Astrocyte (in vitro differentiated cells and primary cell): Measurements from ENCODE around the gene MMP10. TPM values are rescaled to one million over a fixed set of nuclear protein-coding genes. Genes with fewer than 3 reads are reported as not detected.

ENCODE experiments used
- DNase-seq: peaks from one replicate; pipeline ENCODE4 v3.0.0-alpha.2; 2010; ENCODE audit warnings: low read depth
- FAIRE-seq: peaks from 2 replicates; lab custom pipeline; 2011; peaks lifted over from hg19 to GRCh38; lab: Jason Lieb, UNC
- H2AFZ ChIP-seq: 2 replicates; pipeline ENCODE4 v1.6.0; 2012; ENCODE audit warnings: low read depth, low read length, inconsistent platforms
- H3K27ac ChIP-seq: 2 replicates; pipeline ENCODE4 v1.5.1; 2011; ENCODE audit warnings: low read depth, low read length, inconsistent platforms
- H3K27me3 ChIP-seq: 2 replicates; pipeline ENCODE4 v1.6.0; 2011; ENCODE audit warnings: low read length, inconsistent platforms; ENCODE audit not compliant: insufficient read depth
- H3K36me3 ChIP-seq: 2 replicates; pipeline ENCODE4 v1.5.1; 2011; ENCODE audit warnings: low read length, inconsistent platforms; ENCODE audit not compliant: insufficient read depth
- H3K4me1 ChIP-seq: 2 replicates; pipeline ENCODE4 v1.5.1; 2011; ENCODE audit warnings: low read length, inconsistent platforms; ENCODE audit not compliant: insufficient read depth
- H3K4me2 ChIP-seq: 2 replicates; pipeline ENCODE4 v1.6.0; 2012; ENCODE audit warnings: low read length, inconsistent platforms
- H3K4me3 ChIP-seq: 2 replicates; pipeline ENCODE4 v1.5.1; 2011; ENCODE audit warnings: low read depth, mild to moderate bottlenecking, low read length, inconsistent platforms; ENCODE audit not compliant: insufficient read depth
- H3K79me2 ChIP-seq: 2 replicates; pipeline ENCODE4 v1.6.0; 2012; ENCODE audit warnings: mild to moderate bottlenecking, low read length, inconsistent platforms; ENCODE audit not compliant: insufficient read depth
- H3K9ac ChIP-seq: 2 replicates; pipeline ENCODE4 v1.6.0; 2012; ENCODE audit warnings: mild to moderate bottlenecking, low read length, inconsistent platforms
- H3K9me3 ChIP-seq: 2 replicates; pipeline ENCODE4 v1.5.1; 2012; ENCODE audit warnings: low read depth, mild to moderate bottlenecking, low read length, inconsistent platforms; ENCODE audit not compliant: insufficient read depth
- H4K20me1 ChIP-seq: 2 replicates; pipeline ENCODE4 v1.6.0; 2012; ENCODE audit warnings: low read length, inconsistent platforms; ENCODE audit not compliant: insufficient read depth
- H3K27ac Mint-ChIP-seq: one replicate; pipeline ENCODE4 v1.8.0; 2021; ENCODE audit warnings: mild to moderate bottlenecking, mixed read lengths; ENCODE audit not compliant: unreplicated experiment
- H3K27me3 Mint-ChIP-seq: one replicate; pipeline ENCODE4 v1.8.0; 2021; ENCODE audit warnings: low read depth, mixed read lengths; ENCODE audit not compliant: unreplicated experiment
- H3K36me3 Mint-ChIP-seq: one replicate; pipeline ENCODE4 v1.8.0; 2021; ENCODE audit warnings: low read depth, mixed read lengths; ENCODE audit not compliant: unreplicated experiment
- H3K4me1 Mint-ChIP-seq: one replicate; pipeline ENCODE4 v1.8.0; 2021; ENCODE audit warnings: low read depth, mixed read lengths; ENCODE audit not compliant: unreplicated experiment
- H3K4me3 Mint-ChIP-seq: one replicate; pipeline ENCODE4 v1.8.0; 2021; ENCODE audit warnings: mild to moderate bottlenecking, moderate library complexity, mixed read lengths; ENCODE audit not compliant: unreplicated experiment
- H3K9me3 Mint-ChIP-seq: one replicate; pipeline ENCODE4 v1.8.0; 2021; ENCODE audit warnings: mild to moderate bottlenecking, mixed read lengths; ENCODE audit not compliant: unreplicated experiment
- CTCF ChIP-seq: IDR thresholded peaks from 2 replicates; pipeline ENCODE4 v1.5.1; 2011; ENCODE audit warnings: low read depth, mild to moderate bottlenecking, inconsistent platforms, low read length, moderate library complexity; ENCODE audit not compliant: insufficient read depth
- EZH2 ChIP-seq: IDR thresholded peaks from 2 replicates; pipeline ENCODE4 v1.6.1; 2012; ENCODE audit warnings: mild to moderate bottlenecking, low read length, inconsistent platforms; ENCODE audit not compliant: insufficient read depth
- total RNA-seq: library from RNA; stranded (reverse); gene quantifications from 2 replicates; pipeline ENCODE4 v1.2.1, GENCODE V29; 2021

Gene MMP10
- total RNA-seq, 1 donor from 2014 or later, result 1.1 TPM

- Mint-ChIP-seq H3K4me3 (no peak overlapping the region), H3K4me1 (peaks cover 7% of the 10 kb centered on the region), H3K27ac (no peak overlapping the region)
Observed at GRCh38 chr11:102727890-102728289, 52.5 kb downstream of the MMP10 start.

DNA sequence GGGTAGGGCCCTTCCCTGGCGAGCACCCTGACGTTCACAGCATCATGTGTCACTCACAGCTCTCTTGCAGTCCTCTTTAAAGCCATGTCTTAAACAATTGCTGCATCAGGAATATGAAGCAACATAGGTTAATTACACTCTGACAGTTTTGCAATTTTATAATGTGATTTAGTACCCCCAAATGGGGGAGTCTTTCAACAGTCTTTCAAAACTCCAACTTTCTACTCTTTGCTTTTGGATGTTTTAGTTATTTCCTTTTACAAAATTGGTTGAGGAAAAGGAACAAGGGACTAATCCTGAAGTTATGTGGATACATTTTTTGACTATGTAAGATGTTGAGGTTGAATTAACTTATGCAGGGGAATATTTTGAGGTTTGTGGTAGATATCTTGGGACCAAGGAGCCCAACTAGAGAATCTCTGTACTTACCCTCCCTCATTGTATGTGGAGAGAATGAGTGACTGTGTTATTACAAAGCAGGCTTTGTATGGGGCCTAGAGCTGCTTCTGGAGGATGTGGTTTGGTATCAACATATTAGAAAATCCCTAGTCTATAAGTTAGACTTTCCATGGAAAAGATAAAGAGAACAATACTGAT is 55.4 kb downstream of the MMP10 start, which contains the start of gene MMP8:
Gene MMP8, minus strand, starts transcription at position 51 of the 597 bp plus-strand sequence. CDS start 99 bp downstream, outside the sequence.
- no peak within 1 kb of the TSS for H3K9ac ChIP-seq
- H3K27me3 Mint-ChIP-seq, result peaks cover 2% of the 10 kb centered on the region
- peaks cover 7% of the 10 kb centered on the region for H3K4me1 Mint-ChIP-seq
- TF ChIP-seq EZH2 (no peak), CTCF (no peak)
- peak; percentile 82 for DNase-seq
- no peaks in the 10 kb centered on the region for H3K79me2 ChIP-seq
- peak; percentile 45 for FAIRE-seq
- H3K27me3 ChIP-seq, result no peaks in the 10 kb centered on the region
- peaks cover 8% of the 10 kb centered on the region for H3K4me1 ChIP-seq
- H3K9me3 Mint-ChIP-seq, result peaks cover 5% of the 10 kb centered on the region
- no peak within 1 kb of the TSS for H3K27ac ChIP-seq
- H4K20me1 ChIP-seq, result no peaks in the 10 kb centered on the region
- no peak within 1 kb of the TSS for H3K4me3 ChIP-seq
- no peaks in the 10 kb centered on the region for H3K36me3 Mint-ChIP-seq
- H3K27ac Mint-ChIP-seq, result no peak within 1 kb of the TSS
- H3K36me3 ChIP-seq, result no peaks in the 10 kb centered on the region
- no peak within 1 kb of the TSS for H3K4me3 Mint-ChIP-seq
- H3K9me3 ChIP-seq, result no peaks in the 10 kb centered on the region
- H2AFZ ChIP-seq, result no peak within 1 kb of the TSS
- peak within 1 kb of the TSS; percentile 13 for H3K4me2 ChIP-seq

More at GRCh38 chr11:102727890-102728289, 52.5 kb downstream of the MMP10 start:
- DNase-seq (peak; percentile 74), FAIRE-seq (peak; percentile 13)
- H3K79me2 ChIP-seq, result no peaks in the 10 kb centered on the region
- no peaks in the 10 kb centered on the region for H3K27me3 Mint-ChIP-seq
- H3K4me3 ChIP-seq, result no peak overlapping the region
- peaks cover 3% of the 10 kb centered on the region for H3K9me3 Mint-ChIP-seq
- TF ChIP-seq CTCF (no peak), EZH2 (no peak)
- H3K4me2 ChIP-seq, result no peak overlapping the region
- no peaks in the 10 kb centered on the region for H3K27me3 ChIP-seq
- no peaks in the 10 kb centered on the region for H4K20me1 ChIP-seq
- H3K27ac ChIP-seq, result no peak overlapping the region
- no peak overlapping the region for H3K9ac ChIP-seq
- H3K9me3 ChIP-seq, result no peaks in the 10 kb centered on the region
- H3K36me3 Mint-ChIP-seq, result no peaks in the 10 kb centered on the region
- H3K36me3 ChIP-seq, result no peaks in the 10 kb centered on the region
- H2AFZ ChIP-seq, result no peak overlapping the region
- H3K4me1 ChIP-seq, result peaks cover 8% of the 10 kb centered on the region

DNA sequence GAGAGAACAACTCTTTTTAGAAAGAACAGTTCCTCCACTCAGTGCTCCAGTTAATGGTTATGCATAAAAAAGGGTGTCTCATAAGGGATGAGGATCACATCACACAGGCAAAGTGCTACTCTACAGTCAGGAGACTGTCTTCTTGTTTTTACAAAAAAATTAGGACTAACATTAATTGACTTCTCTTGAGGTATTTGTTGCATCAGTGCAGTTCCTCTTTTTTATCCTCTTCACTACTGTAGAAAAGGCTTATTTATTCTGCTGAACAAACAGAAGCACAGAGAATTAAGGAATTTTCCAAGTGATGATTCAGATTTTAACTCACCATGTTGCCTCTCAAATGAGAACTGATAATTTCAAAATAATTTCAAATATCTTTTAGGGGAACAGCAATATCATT is 57.6 kb downstream of the MMP10 start:
- Mint-ChIP-seq H3K36me3 (no peaks in the 10 kb centered on the region), H3K27ac (no peak overlapping the region), H3K4me3 (no peak overlapping the region), H3K9me3 (peaks cover 6% of the 10 kb centered on the region), H3K27me3 (peaks cover 2% of the 10 kb centered on the region), H3K4me1 (peaks cover 9% of the 10 kb centered on the region)
- Histone ChIP-seq H3K79me2 (no peaks in the 10 kb centered on the region), H3K27me3 (peaks cover 3% of the 10 kb centered on the region), H4K20me1 (no peaks in the 10 kb centered on the region), H3K4me3 (no peak overlapping the region), H3K4me1 (peaks cover 8% of the 10 kb centered on the region), H2AFZ (no peak overlapping the region), H3K9me3 (no peaks in the 10 kb centered on the region), H3K27ac (no peak overlapping the region), H3K36me3 (no peaks in the 10 kb centered on the region), H3K4me2 (no peak overlapping the region), H3K9ac (no peak overlapping the region)
- no peak for FAIRE-seq
- DNase-seq, result no peak
- TF ChIP-seq CTCF (no peak), EZH2 (no peak)
